Lung (tissue), 12 donors: ENCODE data around the gene RIN3. TPM values are rescaled to one million over a fixed set of nuclear protein-coding genes. Genes with fewer than 3 reads are reported as not detected.

Experiments used
- ATAC-seq: fragments of 200-7000 bp; cut with Tn5 transposase; one replicate; pipeline ENCODE4 v1.9.1; 2020; ENCODE audit warnings: moderate number of reproducible peaks; ENCODE audit not compliant: insufficient read depth, low FRiP score
- DNase-seq, 3 donors: peaks; one replicate each; pipeline ENCODE4 v3.0.0-alpha.2; 2013 to 2017
- H3K27ac ChIP-seq, 2 donors: one replicate each; pipeline ENCODE4 v1.5.1; 2013; ENCODE audit warnings: mild to moderate bottlenecking in 2 of 2, moderate library complexity in 2 of 2, control low read depth in 1 of 2, inconsistent platforms in 1 of 2, low read depth in 1 of 2, low read length in 1 of 2
- H3K27me3 ChIP-seq, 3 donors: one replicate each; pipeline ENCODE4 v1.5.1; 2013; ENCODE audit warnings: low read length in 2 of 3; ENCODE audit not compliant: control insufficient read depth in 3 of 3, insufficient read depth in 3 of 3
- H3K36me3 ChIP-seq, 4 donors: one replicate each; pipeline ENCODE4 v1.5.1; 2013; ENCODE audit warnings: low read length in 4 of 4, mild to moderate bottlenecking in 1 of 4, moderate library complexity in 1 of 4; ENCODE audit not compliant: control insufficient read depth in 4 of 4, insufficient read depth in 4 of 4
- H3K4me1 ChIP-seq, 5 donors: one replicate each; pipeline ENCODE4 v1.5.1; 2013; ENCODE audit warnings: low read length in 5 of 5, mild to moderate bottlenecking in 2 of 5, moderate library complexity in 1 of 5; ENCODE audit not compliant: control insufficient read depth in 5 of 5, insufficient read depth in 5 of 5
- H3K4me3 ChIP-seq: one replicate; pipeline ENCODE4 v1.5.1; 2013; ENCODE audit warnings: mild to moderate bottlenecking, control low read depth, moderate library complexity
- H3K9ac ChIP-seq, 2 donors: one replicate each; pipeline ENCODE4 v1.5.1; 2013; ENCODE audit warnings: low read length in 2 of 2, control low read depth in 1 of 2; ENCODE audit not compliant: insufficient read depth in 1 of 2
- H3K9me3 ChIP-seq, 4 donors: one replicate each; pipeline ENCODE4 v1.5.1; 2013; ENCODE audit warnings: low read length in 3 of 4, mild to moderate bottlenecking in 1 of 4, moderate library complexity in 1 of 4; ENCODE audit not compliant: control insufficient read depth in 4 of 4, insufficient read depth in 3 of 4
- WGBS, 2 donors: extraction: QIAGEN DNeasy Blood & Tissue Kit; methylation state at CpG; one replicate each; pipeline ENCODE4 v1.1.7; 2013; 5-methylcytosine and 5-hydroxymethylcytosine counted together
- polyA plus RNA-seq, 2 donors: library from polyadenylated mRNA; stranded (reverse); fragments of 200-250 nt; gene quantifications; one replicate each; pipeline ENCODE4 v1.2.1, GENCODE V29; 2013
- total RNA-seq, 2 donors: library from RNA; depleted of rRNA in 1 of 2; stranded (reverse); fragments of >200 nt in 1 of 2; gene quantifications; one replicate each; pipeline ENCODE4 v1.2.1, GENCODE V29; 2014 to 2021
- TF ChIP-seq, protein P1 (sequence below): IDR thresholded peaks from 2 replicates; pipeline ENCODE4 v1.5.1; 2012; ENCODE audit warnings: mild to moderate bottlenecking; ENCODE audit errors: control extremely low read depth, extremely low read depth
- donor health status: control.
- donor health status: control.
- donor health status: Bipolar disorder and iron deficiency.
- donor health status: healthy.
- donor health status: DM: yes; HTN: yes; CAD: no.

The RIN3 gene
- total and polyA plus RNA-seq, 4 donors: 19.3 to 55.5 (median 40.2) TPM

DNA sequence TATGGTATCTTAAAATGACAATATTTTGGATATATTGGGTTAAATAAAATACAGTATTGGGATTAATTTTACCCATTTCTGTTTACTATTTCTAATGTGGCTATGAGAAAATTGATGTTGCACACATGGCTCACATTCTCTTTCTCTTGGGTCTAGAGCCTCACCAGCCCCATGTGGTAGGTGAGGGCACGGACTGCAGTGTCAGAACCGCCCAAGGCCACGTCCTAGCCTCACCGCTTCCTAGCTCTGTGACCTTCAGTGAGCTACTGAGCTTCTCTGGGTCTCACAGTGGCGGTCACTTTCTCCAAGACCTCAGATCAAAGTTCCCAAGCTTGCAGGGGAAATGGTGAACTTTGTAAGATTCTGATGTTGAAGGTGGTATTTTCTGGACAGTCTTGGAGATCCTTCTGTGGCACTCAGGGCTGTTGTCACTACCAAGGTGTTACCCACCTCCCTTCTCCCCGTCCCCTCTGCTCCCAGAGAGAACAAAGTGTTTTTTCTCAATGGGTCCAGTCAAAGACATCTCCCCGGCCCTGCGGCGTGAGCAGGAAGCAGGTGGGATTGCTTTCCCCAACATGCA, 87.6 kb downstream of the RIN3 start:
- whole genome bisulfite sequencing, 2 donors: 89 to 91% methylated on average over 9 of the region's 9 CpGs
- no peaks in the 10 kb centered on the region for H3K27me3 ChIP-seq
- H3K9me3 ChIP-seq: peaks cover 0 to 5% (median 0%) of the 10 kb centered on the region in 4 donors
- ATAC-seq (no peak), DNase-seq (no peak)
- no peak overlapping the region for H3K9ac ChIP-seq
- peaks cover 0 to 17% (median 10%) of the 10 kb centered on the region in 5 donors for H3K4me1 ChIP-seq
- no peak overlapping the region for H3K4me3 ChIP-seq
- peaks cover 0 to 9% (median 2%) of the 10 kb centered on the region in 4 donors for H3K36me3 ChIP-seq
- peak overlapping the region in 1 of 2 donors; percentile 17 for H3K27ac ChIP-seq
- TF ChIP-seq, protein P1, sequence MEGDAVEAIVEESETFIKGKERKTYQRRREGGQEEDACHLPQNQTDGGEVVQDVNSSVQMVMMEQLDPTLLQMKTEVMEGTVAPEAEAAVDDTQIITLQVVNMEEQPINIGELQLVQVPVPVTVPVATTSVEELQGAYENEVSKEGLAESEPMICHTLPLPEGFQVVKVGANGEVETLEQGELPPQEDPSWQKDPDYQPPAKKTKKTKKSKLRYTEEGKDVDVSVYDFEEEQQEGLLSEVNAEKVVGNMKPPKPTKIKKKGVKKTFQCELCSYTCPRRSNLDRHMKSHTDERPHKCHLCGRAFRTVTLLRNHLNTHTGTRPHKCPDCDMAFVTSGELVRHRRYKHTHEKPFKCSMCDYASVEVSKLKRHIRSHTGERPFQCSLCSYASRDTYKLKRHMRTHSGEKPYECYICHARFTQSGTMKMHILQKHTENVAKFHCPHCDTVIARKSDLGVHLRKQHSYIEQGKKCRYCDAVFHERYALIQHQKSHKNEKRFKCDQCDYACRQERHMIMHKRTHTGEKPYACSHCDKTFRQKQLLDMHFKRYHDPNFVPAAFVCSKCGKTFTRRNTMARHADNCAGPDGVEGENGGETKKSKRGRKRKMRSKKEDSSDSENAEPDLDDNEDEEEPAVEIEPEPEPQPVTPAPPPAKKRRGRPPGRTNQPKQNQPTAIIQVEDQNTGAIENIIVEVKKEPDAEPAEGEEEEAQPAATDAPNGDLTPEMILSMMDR: no peak

DNA sequence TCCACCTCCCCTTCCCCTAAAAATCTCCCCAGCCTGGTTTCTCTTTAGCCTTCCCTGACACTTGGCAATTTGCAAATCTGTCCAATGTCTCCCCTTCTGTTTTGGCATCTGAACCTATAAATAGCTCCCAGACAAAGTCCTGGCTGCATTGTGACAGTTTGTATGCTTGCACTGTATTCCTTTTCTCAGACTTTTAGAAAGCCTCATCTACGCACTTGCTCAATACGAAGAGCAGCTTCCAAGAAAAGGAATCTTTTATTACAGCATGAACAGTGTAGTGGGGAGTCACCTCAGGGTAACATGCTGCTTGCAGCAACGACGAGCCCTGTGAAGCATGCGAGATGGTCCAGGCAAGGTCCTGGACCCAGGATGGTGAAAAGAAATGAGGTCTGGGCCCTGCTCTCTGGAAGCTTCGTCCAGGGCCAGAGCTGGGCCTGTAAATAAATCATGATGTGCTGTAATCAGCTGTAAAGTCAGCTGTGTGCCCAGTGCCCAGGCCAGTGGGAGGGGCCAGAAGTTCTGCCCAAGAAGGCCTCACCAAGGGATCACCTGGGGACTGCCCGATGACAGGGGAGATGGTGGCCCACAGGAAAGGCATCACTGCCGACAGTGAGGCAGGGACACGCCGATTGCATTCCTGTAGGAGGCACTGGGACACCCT, 88.3 kb downstream of the RIN3 start:
- WGBS, 2 donors: 88 to 89% methylated on average over 10 of the region's 10 CpGs
- Histone ChIP-seq H3K9me3 (peaks cover 0 to 5% (median 0%) of the 10 kb centered on the region in 4 donors), H3K9ac (no peak overlapping the region), H3K27ac (peak overlapping the region in 1 of 2 donors; percentile 64), H3K4me3 (no peak overlapping the region), H3K27me3 (no peaks in the 10 kb centered on the region), H3K4me1 (peaks cover 0 to 17% (median 10%) of the 10 kb centered on the region in 5 donors), H3K36me3 (peaks cover 0 to 5% (median 2%) of the 10 kb centered on the region in 4 donors)
- peak in 1 of 3 donors; percentile 60 for DNase-seq
- no peak for ATAC-seq
- TF ChIP-seq, protein P1: no peak

DNA sequence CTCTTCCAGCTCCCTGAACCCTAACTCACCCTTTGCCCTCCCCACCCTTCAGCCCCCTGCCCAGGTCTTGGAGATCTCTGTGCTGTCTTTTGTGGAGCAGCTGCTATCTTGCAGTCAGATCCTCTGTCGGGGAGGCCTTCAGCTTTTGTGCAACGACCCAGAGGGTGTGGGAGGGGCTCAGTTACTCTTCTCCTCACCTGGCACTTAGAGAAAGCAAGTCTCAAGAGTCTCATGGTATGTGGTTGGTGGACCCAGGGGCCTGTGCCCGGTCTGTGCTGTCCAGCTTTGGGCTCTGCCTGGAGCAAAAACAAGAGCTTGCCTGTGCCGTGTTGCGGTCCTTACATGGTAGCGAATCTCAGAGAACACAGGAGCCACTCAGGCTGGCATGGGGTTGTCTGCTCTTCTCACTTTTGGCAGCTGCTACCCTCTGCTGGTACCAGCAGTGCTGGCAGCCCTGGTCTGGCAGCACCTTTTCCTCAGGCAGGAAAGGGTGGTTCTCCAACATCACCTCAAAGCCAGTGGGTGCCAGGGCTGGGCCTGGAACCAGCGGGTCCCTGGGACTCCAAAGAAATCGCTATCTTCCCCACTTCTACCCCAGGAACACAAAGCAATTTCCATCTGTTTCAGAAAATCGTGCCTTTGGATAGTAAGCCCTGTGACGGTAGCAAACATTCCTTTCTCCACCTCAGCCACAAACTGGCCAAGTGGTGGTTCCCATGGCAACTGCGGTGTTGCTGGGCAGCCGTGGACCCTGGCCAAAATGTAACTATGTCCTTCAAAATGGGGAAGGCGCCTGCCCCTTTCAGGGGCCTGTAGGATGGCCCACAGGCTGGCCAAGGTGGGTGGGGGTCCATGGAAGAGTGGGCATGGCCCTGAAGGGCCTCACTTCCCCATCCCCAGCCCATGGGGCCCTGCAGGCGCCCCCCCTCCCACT, 90.0 kb downstream of the RIN3 start:
- DNase-seq (peak; percentile 72 to 79 (median 75)), ATAC-seq (no peak)
- TF ChIP-seq, protein P1: no peak
- Histone ChIP-seq H3K36me3 (peaks cover 0 to 4% (median 0%) of the 10 kb centered on the region in 4 donors), H3K4me3 (no peak overlapping the region), H3K4me1 (peaks cover 0 to 17% (median 10%) of the 10 kb centered on the region in 5 donors), H3K9me3 (peaks cover 0 to 4% (median 0%) of the 10 kb centered on the region in 4 donors), H3K9ac (no peak overlapping the region), H3K27me3 (no peaks in the 10 kb centered on the region), H3K27ac (peak overlapping the region in 1 of 2 donors; percentile 67)
- WGBS, 2 donors: 63 to 71% methylated on average over 14 of the region's 14 CpGs
